Calu3 (cell line): Measurements from ENCODE around the gene STAC3. TPM values are rescaled to one million over a fixed set of nuclear protein-coding genes. Genes with fewer than 3 reads are reported as not detected.

Experiments used
- BruUV-seq: library from RNA; stranded (reverse); fragments of 400-500 nt; replicated peaks from 2 replicates; lab custom pipeline; 2021; lab: Mats Ljungman, UMichigan
- CTCF ChIA-PET: fragments of 300-600 bp; sonication (Branson Sonifier 250); formaldehyde crosslinking; loops from one replicate; lab custom pipeline; 2022; ENCODE audit warnings: antibody characterized with exemption; lab: Charles Lee
- DNase-seq: peaks from one replicate; pipeline ENCODE4 v3.0.0; 2022
- H3K27ac Mint-ChIP-seq: one replicate; pipeline ENCODE4 v1.8.0; 2022; ENCODE audit warnings: mixed read lengths; ENCODE audit not compliant: unreplicated experiment
- H3K27me3 Mint-ChIP-seq: one replicate; pipeline ENCODE4 v1.8.0; 2022; ENCODE audit warnings: mixed read lengths; ENCODE audit not compliant: unreplicated experiment
- H3K36me3 Mint-ChIP-seq: one replicate; pipeline ENCODE4 v1.8.0; 2022; ENCODE audit warnings: mild to moderate bottlenecking, moderate library complexity, mixed read lengths; ENCODE audit not compliant: insufficient read depth, unreplicated experiment
- H3K4me1 Mint-ChIP-seq: one replicate; pipeline ENCODE4 v1.8.0; 2022; ENCODE audit warnings: mild to moderate bottlenecking, low read depth, mixed read lengths; ENCODE audit not compliant: unreplicated experiment
- H3K4me3 Mint-ChIP-seq: one replicate; pipeline ENCODE4 v1.8.0; 2022; ENCODE audit warnings: mild to moderate bottlenecking, low read depth, moderate library complexity, mixed read lengths; ENCODE audit not compliant: unreplicated experiment
- H3K9me3 Mint-ChIP-seq: one replicate; pipeline ENCODE4 v1.8.0; 2022; ENCODE audit warnings: low read depth, mixed read lengths; ENCODE audit not compliant: unreplicated experiment
- CTCF ChIP-seq: fragments of 200-600 bp; IDR thresholded peaks from one replicate; pipeline ENCODE4 v1.8.0; 2022; ENCODE audit warnings: antibody characterized with exemption; ENCODE audit not compliant: unreplicated experiment
- intact Hi-C: fragments of 100-400 bp; cut with micrococcal nuclease; formaldehyde crosslinking; loops from one replicate; pipeline ENCODE4 v1.10.0; 2022; ENCODE audit not compliant: unreplicated experiment
- microRNA-seq: library from miRNA; unstranded; fragments of <30 nt; microRNA quantifications from one replicate; pipeline ENCODE4 v1.2.0, GENCODE V29; 2022
- total RNA-seq: library from RNA; stranded (reverse); gene quantifications from 2 replicates; pipeline ENCODE4 v1.2.3, GENCODE V29; 2022

Gene STAC3
- total RNA-seq, 1 experiment from 2014 or later, result 5.0 TPM

- CTCF ChIA-PET, result no interaction called here
- no TSS peak for BruUV-seq
Observed at GRCh38 chr12:57194253-57194652, 56.7 kb downstream of the STAC3 start.

DNA sequence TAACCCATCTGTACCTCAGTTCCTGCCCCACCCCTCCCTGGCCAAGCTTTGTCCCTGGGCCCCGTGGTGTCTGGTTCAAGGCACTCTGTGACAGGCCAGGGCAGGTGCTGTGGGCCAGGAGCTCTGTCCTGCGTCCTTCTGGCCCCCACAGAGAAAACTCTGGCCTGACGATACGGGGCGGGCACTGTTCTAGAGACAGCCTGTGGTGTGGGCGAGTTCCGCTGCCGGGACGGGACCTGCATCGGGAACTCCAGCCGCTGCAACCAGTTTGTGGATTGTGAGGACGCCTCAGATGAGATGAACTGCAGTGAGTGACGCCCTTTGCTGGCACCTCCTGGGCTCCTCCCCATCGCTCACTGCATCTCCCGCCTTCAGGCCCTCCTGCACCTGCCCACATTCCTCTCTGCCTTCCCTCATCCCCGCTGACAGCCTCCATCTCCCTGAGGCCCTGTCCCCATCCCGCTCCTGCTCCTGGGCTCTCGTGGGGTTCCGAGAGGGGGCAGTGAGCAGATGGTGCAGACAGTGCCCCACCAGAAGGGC, 57.2 kb downstream of the STAC3 start:
- BruUV-seq, result no TSS peak
- peaks cover 4% of the 10 kb centered on the region for H3K36me3 Mint-ChIP-seq

More at GRCh38 chr12:57194253-57194652, 56.7 kb downstream of the STAC3 start:
- intact Hi-C loops, result no loop called here
- Mint-ChIP-seq H3K36me3 (peaks cover 4% of the 10 kb centered on the region), H3K4me3 (no peak overlapping the region), H3K4me1 (no peaks in the 10 kb centered on the region), H3K27ac (no peak overlapping the region), H3K27me3 (peaks cover 32% of the 10 kb centered on the region), H3K9me3 (peaks cover 2% of the 10 kb centered on the region)
- no peak for DNase-seq
- TF ChIP-seq CTCF, result no peak

More for the DNA sequence above, 57.2 kb downstream of the STAC3 start:
- Mint-ChIP-seq H3K4me1 (no peaks in the 10 kb centered on the region), H3K4me3 (no peak overlapping the region), H3K9me3 (peaks cover 2% of the 10 kb centered on the region), H3K27me3 (peaks cover 32% of the 10 kb centered on the region), H3K27ac (no peak overlapping the region)
- CTCF ChIA-PET, result no interaction called here
- intact Hi-C loops, result no loop called here
- no peak for TF ChIP-seq CTCF
- no peak for DNase-seq

Small RNA genes lying within 50 kb of the gene (microRNA-seq; reads per million reads assigned to microRNA genes)
- gene MIR1228, result 1.8 reads per million

Other genes with a start within 250 kb of the STAC3 start
- 10.8 and 11.0 TPM in 2 replicates for gene ZBTB39, start 244.6 kb downstream of the STAC3 start, total RNA-seq
- not detected in 2 replicates for gene TAC3, start 234.7 kb downstream of the STAC3 start, total RNA-seq
- 0.31 and 1.5 TPM in 2 replicates for gene MYO1A, start 201.1 kb downstream of the STAC3 start, total RNA-seq
- 60.4 and 63.2 TPM in 2 replicates for gene NEMP1, start 172.4 kb downstream of the STAC3 start, total RNA-seq
- gene NAB2, start 162.1 kb downstream of the STAC3 start, total RNA-seq, result 21.3 and 25.6 TPM in 2 replicates
- gene STAT6, start 139.8 kb downstream of the STAC3 start, total RNA-seq, result 213 and 243 TPM in 2 replicates
- 12.4 and 16.6 TPM in 2 replicates for gene LRP1, start 122.7 kb downstream of the STAC3 start, total RNA-seq
- gene LRP1-AS, start 103.6 kb downstream of the STAC3 start, total RNA-seq, result not detected in 2 replicates
- gene NXPH4, start 34.4 kb downstream of the STAC3 start, total RNA-seq, result 2.0 and 4.1 TPM in 2 replicates
- gene SHMT2, start 21.5 kb downstream of the STAC3 start, total RNA-seq, result 203 and 243 TPM in 2 replicates
- gene R3HDM2, start 179.9 kb upstream of the STAC3 start, total RNA-seq, result 77.3 and 87.6 TPM in 2 replicates
- not detected in 2 replicates for gene INHBC, start 183.6 kb upstream of the STAC3 start, total RNA-seq
- 0.38 and 0.64 TPM in 2 replicates for gene INHBE, start 204.1 kb upstream of the STAC3 start, total RNA-seq
- 0.54 and 0.61 TPM in 2 replicates for gene GLI1, start 208.6 kb upstream of the STAC3 start, total RNA-seq
- 0.39 TPM in 1 of 2 replicates, not detected in the other for gene ARHGAP9, start 228.7 kb upstream of the STAC3 start, total RNA-seq
- 358 and 369 TPM in 2 replicates for gene MARS1, start 236.9 kb upstream of the STAC3 start, total RNA-seq